ENCODE measurements around the gene SKI. TPM values are rescaled to one million over a fixed set of nuclear protein-coding genes. Genes with fewer than 3 reads are reported as not detected.

Gene SKI
- total RNA-seq, 1 experiment from 2014 or later, result 28.3 TPM

- peak overlapping the region; percentile 82 for H3K9ac ChIP-seq (ENCODE audit: low read length)
These were observed 2.0 kb downstream of the SKI start for GRCh38 chr1:2229911-2230731.

GRCh38 chr1:2230781-2231531 lies 2.8 kb downstream of the SKI start:
- H3K79me2 ChIP-seq (ENCODE audit: low read length), result peaks cover 79% of the 10 kb centered on the region
- intact Hi-C loops (cut with micrococcal nuclease), result loop anchor here (5.0 kb wide), 1 partner anchor 34 kb away; no protein-coding TSS in a partner anchor
- H3K27ac ChIP-seq (ENCODE audit: low read length), result peak overlapping the region; percentile 15
- peaks cover 37% of the 10 kb centered on the region for H3K4me1 ChIP-seq (ENCODE audit: insufficient read depth, low read length)
- no peaks in the 10 kb centered on the region for H3K9me3 ChIP-seq (ENCODE audit: low read length)
- no peaks in the 10 kb centered on the region for H3K36me3 ChIP-seq (ENCODE audit: low read depth, low read length)
- H3K9me2 ChIP-seq (replicated peaks; ENCODE audit: low read length), result no peaks in the 10 kb centered on the region
- CTCF ChIA-PET, result interaction anchor here (1.0 to 1.2 kb wide), 2 partner anchors 36 to 151 kb away, joined by 4 to 5 read pairs; partner anchors contain the start of gene FAAP20
- peak overlapping the region; percentile 80 for H3K4me3 ChIP-seq (ENCODE audit: low read length)
- H3K4me2 ChIP-seq (ENCODE audit: low read length), result peak overlapping the region; percentile 96
- POLR2A ChIA-PET (ENCODE audit: unreplicated experiment), result interaction anchor here (0.7 to 1.5 kb wide), 2 partner anchors 32 kb away, joined by 3 to 6 read pairs; no protein-coding TSS in a partner anchor
- no peaks in the 10 kb centered on the region for H3K27me3 ChIP-seq (ENCODE audit: low read length)
- no peak overlapping the region for H2AFZ ChIP-seq (ENCODE audit: low read length)
- no TSS peak for BruUV-seq (replicated peaks)
- peak overlapping the region; percentile 82 for H3K9ac ChIP-seq (ENCODE audit: low read length)
- ATAC-seq (peak; percentile 10), DNase-seq (peak; percentile 60)
- TF ChIP-seq EZH2phosphoT487 (IDR thresholded peaks at IDR 0.05; ENCODE audit: borderline replicate concordance, low read length), result no peak
- TF ChIP-seq EZH2 (IDR thresholded peaks at IDR 0.05; ENCODE audit: low read length, unreplicated experiment), result no peak
- no peak for TF ChIP-seq CTCF (conservative IDR thresholded peaks at IDR 0.05; ENCODE audit: low read depth, low read length)
- H3F3A ChIP-seq (ENCODE audit: low read length, unreplicated experiment), result no peaks in the 10 kb centered on the region
- peaks cover 72% of the 10 kb centered on the region for H4K20me1 ChIP-seq (ENCODE audit: low read length)

More at GRCh38 chr1:2229911-2230731, 2.0 kb downstream of the SKI start:
- Histone ChIP-seq H3K4me3 (ENCODE audit: low read length) (peak overlapping the region; percentile 80), H3K9me2 (replicated peaks; ENCODE audit: low read length) (no peaks in the 10 kb centered on the region), H3K4me2 (ENCODE audit: low read length) (peak overlapping the region; percentile 96), H2AFZ (ENCODE audit: low read length) (no peak overlapping the region), H3K27me3 (ENCODE audit: low read length) (no peaks in the 10 kb centered on the region), H3K9me3 (ENCODE audit: low read length) (no peaks in the 10 kb centered on the region), H4K20me1 (ENCODE audit: low read length) (peaks cover 63% of the 10 kb centered on the region), H3K79me2 (ENCODE audit: low read length) (peaks cover 71% of the 10 kb centered on the region), H3F3A (ENCODE audit: low read length, unreplicated experiment) (no peaks in the 10 kb centered on the region), H3K27ac (ENCODE audit: low read length) (peak overlapping the region; percentile 15), H3K4me1 (ENCODE audit: insufficient read depth, low read length) (peaks cover 37% of the 10 kb centered on the region), H3K36me3 (ENCODE audit: low read depth, low read length) (no peaks in the 10 kb centered on the region)
- CTCF ChIA-PET, result interaction anchor here (1.0 kb wide), 1 partner anchor 152 kb away, joined by 5 read pairs; no protein-coding TSS in a partner anchor
- TF ChIP-seq EZH2phosphoT487 (IDR thresholded peaks at IDR 0.05; ENCODE audit: borderline replicate concordance, low read length), result no peak
- TF ChIP-seq CTCF (conservative IDR thresholded peaks at IDR 0.05; ENCODE audit: low read depth, low read length), result no peak
- no peak for TF ChIP-seq EZH2 (IDR thresholded peaks at IDR 0.05; ENCODE audit: low read length, unreplicated experiment)
- POLR2A ChIA-PET (ENCODE audit: unreplicated experiment), result interaction anchor here (0.7 to 1.6 kb wide), 3 partner anchors 11 to 31 kb away, joined by 3 to 10 read pairs (median 3); no protein-coding TSS in a partner anchor
- ATAC-seq, result peak; percentile 2
- intact Hi-C loops (cut with micrococcal nuclease), result loop anchor here (5.0 kb wide), 1 partner anchor 33 kb away; no protein-coding TSS in a partner anchor
- DNase-seq, result peak; percentile 52
- BruUV-seq (replicated peaks), result no TSS peak
